ENCODE measurements around the gene AQP6.
A peak's percentile ranks its signal among the peaks of the same experiment; 100 is the strongest.
"Not testable (repeated sequence)": the region's sequence is repeated elsewhere in the genome, so short reads cannot be mapped to it uniquely, and the experiment has no call there.

Gene AQP6

DNA sequence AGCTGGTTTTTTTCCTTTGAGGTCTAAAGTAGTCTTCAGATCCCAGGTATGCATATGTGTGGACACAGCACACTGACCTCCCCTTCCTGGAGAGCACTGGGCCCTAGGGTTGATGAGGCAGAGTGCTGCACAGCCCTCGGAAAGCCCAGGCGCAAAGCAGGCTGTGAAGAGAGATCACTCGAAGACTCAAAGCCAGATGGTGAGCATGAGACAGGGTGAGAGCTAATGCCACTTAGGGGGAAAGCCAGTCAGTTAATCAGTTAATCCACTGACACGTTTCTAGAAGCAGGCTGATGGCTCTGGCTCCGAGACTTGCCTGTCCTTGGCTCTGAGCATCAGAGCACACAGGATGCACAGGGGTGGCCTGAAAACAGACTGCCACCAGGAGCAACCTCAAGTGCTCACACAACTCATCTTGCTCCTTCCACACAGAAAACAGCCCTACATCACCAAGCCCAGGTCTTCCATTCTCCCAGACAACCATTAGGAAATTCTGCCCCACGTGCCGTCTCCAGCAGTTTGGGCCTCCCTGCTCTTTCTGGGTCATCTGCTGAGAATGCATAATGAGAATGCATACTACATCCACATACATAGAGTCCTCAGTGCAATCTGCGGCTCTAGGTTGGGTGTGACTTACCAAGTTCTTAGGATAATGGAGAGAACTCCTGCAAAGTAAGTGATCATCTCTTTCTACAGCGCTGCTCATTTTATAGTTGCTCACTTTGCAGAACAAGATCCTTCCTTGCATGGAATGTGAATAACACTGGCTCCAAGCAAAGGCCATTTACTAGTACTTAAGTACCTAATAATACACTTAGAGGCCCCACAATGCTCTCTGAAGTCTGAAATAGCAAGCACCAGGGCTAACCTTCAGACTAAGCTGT is 12.0 kb downstream of the AQP6 start:
- Histone ChIP-seq H3K9ac (ENCODE audit: low read length) (no peak overlapping the region), H3K4me3 (ENCODE audit: low read length) (no peak overlapping the region), H3K4me1 (ENCODE audit: control insufficient read depth, insufficient read depth, low read length) (peaks cover 25% of the 10 kb centered on the region), H3K27me3 (ENCODE audit: control insufficient read depth, insufficient read depth, low read length) (no peaks in the 10 kb centered on the region), H3K27ac (ENCODE audit: low read depth, low read length) (peak overlapping the region; percentile 25), H3K36me3 (ENCODE audit: control insufficient read depth, insufficient read depth, low read length) (no peaks in the 10 kb centered on the region)

DNA sequence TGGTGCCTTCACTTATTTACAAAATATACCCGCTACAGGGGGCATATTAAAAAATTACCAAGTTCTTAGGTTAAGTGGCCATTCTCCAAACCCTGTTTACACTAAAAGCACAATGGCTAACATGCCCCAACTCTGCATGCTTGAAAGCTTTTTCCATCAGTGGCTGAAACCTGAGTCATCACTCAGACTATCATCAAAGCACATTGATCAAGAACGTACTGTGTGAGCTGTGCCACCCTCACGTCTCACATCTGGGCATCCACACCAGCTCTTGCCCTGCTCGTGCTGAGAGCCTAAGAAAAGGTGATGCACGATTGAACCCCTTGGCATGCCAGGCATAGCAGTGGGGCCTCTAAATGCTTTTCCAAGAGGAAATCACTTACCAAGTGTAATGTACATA is 13.2 kb downstream of the AQP6 start:
- Histone ChIP-seq H3K27me3 (ENCODE audit: control insufficient read depth, insufficient read depth, low read length) (no peaks in the 10 kb centered on the region), H3K27ac (ENCODE audit: low read depth, low read length) (no peak overlapping the region), H3K4me3 (ENCODE audit: low read length) (no peak overlapping the region), H3K36me3 (ENCODE audit: control insufficient read depth, insufficient read depth, low read length) (no peaks in the 10 kb centered on the region), H3K4me1 (ENCODE audit: control insufficient read depth, insufficient read depth, low read length) (peaks cover 25% of the 10 kb centered on the region), H3K9ac (ENCODE audit: low read length) (no peak overlapping the region)

DNA sequence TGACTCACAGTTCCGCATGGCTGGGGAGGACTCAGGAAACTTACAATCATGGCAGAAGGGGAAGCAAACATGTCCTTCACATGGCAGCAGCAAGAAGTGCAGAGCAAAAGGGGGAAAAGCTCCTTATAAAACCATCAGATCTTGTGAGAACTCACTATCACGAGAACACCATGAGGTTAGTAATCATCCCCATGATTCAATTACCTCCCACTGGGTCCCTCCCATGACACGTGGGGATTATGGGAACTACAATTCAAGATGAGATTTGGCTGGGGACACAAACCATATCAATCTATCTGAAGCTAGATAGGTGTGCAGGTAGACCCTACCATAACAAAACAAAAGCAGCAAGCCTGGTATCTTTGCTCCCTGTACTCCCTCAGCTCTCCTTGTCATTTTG is 13.7 kb downstream of the AQP6 start:
- H3K4me1 ChIP-seq (ENCODE audit: control insufficient read depth, insufficient read depth, low read length) = peaks cover 25% of the 10 kb centered on the region
- H3K9ac ChIP-seq (ENCODE audit: low read length); H3K27me3 ChIP-seq (ENCODE audit: control insufficient read depth, insufficient read depth, low read length); H3K36me3 ChIP-seq (ENCODE audit: control insufficient read depth, insufficient read depth, low read length); H3K27ac ChIP-seq (ENCODE audit: low read depth, low read length); H3K4me3 ChIP-seq (ENCODE audit: low read length): not testable (repeated sequence)

DNA sequence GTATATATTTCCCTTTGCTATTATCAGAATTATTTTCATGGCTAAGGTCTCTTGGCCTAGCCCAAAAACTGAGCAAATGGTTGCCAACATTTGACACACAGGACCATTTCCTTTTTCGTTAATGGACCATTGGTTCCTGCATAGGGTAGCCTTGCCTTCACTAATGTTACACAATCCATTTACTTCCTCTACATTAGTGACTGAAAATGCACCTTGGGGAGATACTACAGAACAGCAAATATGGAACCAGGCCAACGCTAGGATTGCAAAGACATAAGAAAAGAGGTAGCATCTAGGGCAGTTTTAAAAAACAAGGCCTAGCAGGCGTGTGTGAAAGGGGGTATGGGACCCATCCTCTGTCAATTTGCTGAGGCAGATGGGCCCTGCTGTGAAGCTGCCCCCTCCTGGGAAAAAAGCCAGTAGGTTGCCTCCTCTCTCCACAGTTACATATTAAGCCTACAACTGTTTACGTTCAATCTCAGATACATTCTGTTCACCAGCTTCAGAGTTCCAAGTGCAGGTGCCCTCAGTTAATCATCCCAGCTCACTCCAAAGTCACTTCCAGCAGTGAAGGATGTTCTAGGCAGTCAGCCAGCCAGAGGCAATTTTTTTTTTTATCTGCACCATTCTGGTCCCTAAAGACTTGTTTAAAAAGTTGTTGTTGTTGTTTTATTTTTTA is 15.0 kb downstream of the AQP6 start:
- H3K9ac ChIP-seq (ENCODE audit: low read length) = no peak overlapping the region
- peak overlapping the region; percentile 70 for H3K27ac ChIP-seq (ENCODE audit: low read depth, low read length)
- H3K36me3 ChIP-seq (ENCODE audit: control insufficient read depth, insufficient read depth, low read length) = no peaks in the 10 kb centered on the region
- no peak overlapping the region for H3K4me3 ChIP-seq (ENCODE audit: low read length)
- H3K27me3 ChIP-seq (ENCODE audit: control insufficient read depth, insufficient read depth, low read length) = no peaks in the 10 kb centered on the region
- H3K4me1 ChIP-seq (ENCODE audit: control insufficient read depth, insufficient read depth, low read length) = peaks cover 25% of the 10 kb centered on the region

DNA sequence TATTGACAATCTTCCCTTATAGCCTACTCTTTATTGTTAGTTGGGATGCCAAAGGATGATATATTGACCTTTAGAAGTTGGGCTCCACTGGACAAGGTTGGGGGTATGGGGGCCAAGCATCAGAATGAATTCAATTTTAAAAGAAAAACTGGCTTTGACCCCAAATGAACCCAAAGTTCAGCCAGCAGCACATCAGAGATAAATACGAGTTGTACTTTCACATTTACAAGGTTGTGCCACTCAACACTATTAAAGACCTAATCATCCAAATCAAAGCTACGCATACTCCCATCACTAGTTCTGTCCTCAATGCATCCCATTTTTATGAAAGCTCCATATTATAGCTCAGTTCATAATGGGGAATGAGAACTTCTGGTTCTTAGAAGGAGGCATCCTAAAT is 16.7 kb downstream of the AQP6 start:
- peaks cover 17% of the 10 kb centered on the region for H3K4me1 ChIP-seq (ENCODE audit: control insufficient read depth, insufficient read depth, low read length)
- not testable (repeated sequence) for H3K4me3 ChIP-seq (ENCODE audit: low read length); H3K27ac ChIP-seq (ENCODE audit: low read depth, low read length); H3K9ac ChIP-seq (ENCODE audit: low read length); H3K27me3 ChIP-seq (ENCODE audit: control insufficient read depth, insufficient read depth, low read length); H3K36me3 ChIP-seq (ENCODE audit: control insufficient read depth, insufficient read depth, low read length)

DNA sequence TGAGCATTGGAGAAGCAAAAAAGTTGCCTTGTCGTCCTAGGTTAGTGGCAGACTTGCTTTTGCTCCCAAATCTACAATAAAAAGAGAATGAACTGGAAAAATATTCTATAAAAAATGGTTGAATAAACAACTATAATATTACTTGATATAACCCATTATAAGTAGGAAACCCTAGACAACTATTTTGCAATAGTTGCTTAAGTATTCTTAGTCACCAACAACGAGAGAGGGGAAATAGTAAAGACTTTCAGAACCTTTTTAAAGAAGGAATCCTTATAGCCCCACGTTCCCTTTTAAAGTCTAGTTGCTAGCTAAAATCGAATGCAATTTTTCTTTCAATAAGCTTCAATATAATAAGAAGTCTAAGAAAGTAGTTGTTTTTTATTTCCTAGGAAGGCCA is 17.5 kb downstream of the AQP6 start:
- Histone ChIP-seq H3K4me1 (ENCODE audit: control insufficient read depth, insufficient read depth, low read length) (peaks cover 13% of the 10 kb centered on the region), H3K4me3 (ENCODE audit: low read length) (no peak overlapping the region), H3K27me3 (ENCODE audit: control insufficient read depth, insufficient read depth, low read length) (no peaks in the 10 kb centered on the region), H3K9ac (ENCODE audit: low read length) (no peak overlapping the region), H3K36me3 (ENCODE audit: control insufficient read depth, insufficient read depth, low read length) (no peaks in the 10 kb centered on the region), H3K27ac (ENCODE audit: low read depth, low read length) (no peak overlapping the region)

DNA sequence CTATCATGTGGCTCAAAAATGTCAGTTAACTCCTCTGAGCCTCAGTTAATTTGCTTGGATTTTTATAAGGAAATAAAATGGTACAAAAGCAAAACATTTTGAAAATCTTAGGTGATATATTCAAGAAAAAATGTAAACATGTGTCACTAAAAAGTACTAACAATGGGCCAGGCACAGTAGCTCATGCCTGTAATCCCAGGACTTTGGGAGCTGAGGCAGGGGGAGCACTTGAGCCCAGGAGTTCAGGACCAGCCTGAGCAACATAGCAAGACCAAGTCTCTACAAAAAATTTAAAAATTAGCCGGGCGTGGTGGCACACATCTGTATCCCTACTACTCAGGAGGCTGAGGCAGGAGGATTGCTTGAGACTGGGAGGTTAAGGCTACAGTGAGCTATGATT is 25.7 kb downstream of the AQP6 start:
- Histone ChIP-seq H3K4me1 (ENCODE audit: control insufficient read depth, insufficient read depth, low read length) (peaks cover 4% of the 10 kb centered on the region), H3K27ac (ENCODE audit: low read depth, low read length) (no peak overlapping the region), H3K4me3 (ENCODE audit: low read length) (no peak overlapping the region), H3K36me3 (ENCODE audit: control insufficient read depth, insufficient read depth, low read length) (peaks cover 2% of the 10 kb centered on the region), H3K27me3 (ENCODE audit: control insufficient read depth, insufficient read depth, low read length) (no peaks in the 10 kb centered on the region), H3K9ac (ENCODE audit: low read length) (no peak overlapping the region)

DNA sequence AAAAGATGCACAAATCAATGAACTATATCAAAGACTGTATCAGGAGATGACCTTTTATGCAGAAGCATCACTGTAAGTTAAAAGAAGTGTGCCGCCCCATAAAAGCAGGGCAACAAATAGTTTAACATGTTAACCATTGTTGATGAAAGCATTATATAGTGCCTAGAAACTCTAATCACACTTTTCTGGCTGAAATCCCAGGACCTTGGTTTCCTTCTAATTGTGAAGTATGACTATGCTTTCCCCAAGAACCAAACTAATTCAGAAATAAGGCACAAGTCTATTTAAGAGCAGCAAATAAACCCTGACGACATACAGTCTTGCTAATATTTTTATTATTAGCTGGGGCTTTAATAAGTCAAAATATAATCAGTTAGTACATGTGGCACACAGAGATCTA is 30.8 kb downstream of the AQP6 start:
- Histone ChIP-seq H3K4me1 (ENCODE audit: control insufficient read depth, insufficient read depth, low read length) (peaks cover 41% of the 10 kb centered on the region), H3K9ac (ENCODE audit: low read length) (no peak overlapping the region), H3K27me3 (ENCODE audit: control insufficient read depth, insufficient read depth, low read length) (no peaks in the 10 kb centered on the region), H3K36me3 (ENCODE audit: control insufficient read depth, insufficient read depth, low read length) (no peaks in the 10 kb centered on the region), H3K27ac (ENCODE audit: low read depth, low read length) (peak overlapping the region; percentile 90), H3K4me3 (ENCODE audit: low read length) (no peak overlapping the region)

DNA sequence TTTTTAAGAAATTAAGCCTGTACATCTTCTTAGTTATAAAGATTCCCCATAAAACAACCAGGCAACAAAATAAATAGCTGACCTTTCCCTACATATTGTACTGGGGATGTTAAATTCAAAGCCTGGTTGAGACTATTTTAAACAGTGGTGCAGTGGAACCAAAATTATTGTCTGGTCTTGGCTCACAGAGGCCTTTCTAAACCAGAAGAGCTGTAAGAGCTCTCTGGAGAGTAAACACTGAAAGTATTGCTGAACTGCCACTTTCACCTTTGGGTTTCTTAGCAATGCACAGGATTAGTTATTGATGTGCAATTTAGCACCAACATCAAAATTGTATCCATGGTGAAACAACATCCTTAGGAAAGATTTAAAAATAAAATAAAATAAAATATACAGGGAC is 31.9 kb downstream of the AQP6 start:
- Histone ChIP-seq H3K4me3 (ENCODE audit: low read length) (no peak overlapping the region), H3K9ac (ENCODE audit: low read length) (no peak overlapping the region), H3K27me3 (ENCODE audit: control insufficient read depth, insufficient read depth, low read length) (no peaks in the 10 kb centered on the region), H3K36me3 (ENCODE audit: control insufficient read depth, insufficient read depth, low read length) (no peaks in the 10 kb centered on the region), H3K27ac (ENCODE audit: low read depth, low read length) (peak overlapping the region; percentile 90), H3K4me1 (ENCODE audit: control insufficient read depth, insufficient read depth, low read length) (peaks cover 41% of the 10 kb centered on the region)

DNA sequence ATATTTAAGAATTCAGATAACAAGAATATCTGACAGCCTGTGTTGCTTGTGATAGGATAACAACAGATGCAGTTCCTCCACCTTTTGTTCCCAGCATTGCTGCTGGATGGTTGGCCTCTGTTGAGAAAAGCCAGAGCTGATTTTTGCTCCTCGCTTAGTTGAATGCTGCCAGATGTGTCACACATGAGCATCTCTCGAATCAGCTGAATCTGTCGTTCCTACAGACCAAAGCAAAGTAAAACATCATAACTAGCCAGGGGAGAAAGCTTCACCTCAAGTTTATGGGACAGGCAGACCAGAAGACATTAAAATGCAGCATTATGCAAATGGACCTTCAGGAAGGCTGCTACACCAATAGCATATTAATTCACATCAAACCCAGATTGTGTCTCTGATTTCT is 32.4 kb downstream of the AQP6 start:
- H3K27me3 ChIP-seq (ENCODE audit: control insufficient read depth, insufficient read depth, low read length) = no peaks in the 10 kb centered on the region
- no peak overlapping the region for H3K9ac ChIP-seq (ENCODE audit: low read length)
- H3K4me3 ChIP-seq (ENCODE audit: low read length) = no peak overlapping the region
- H3K36me3 ChIP-seq (ENCODE audit: control insufficient read depth, insufficient read depth, low read length) = no peaks in the 10 kb centered on the region
- H3K4me1 ChIP-seq (ENCODE audit: control insufficient read depth, insufficient read depth, low read length) = peaks cover 41% of the 10 kb centered on the region
- H3K27ac ChIP-seq (ENCODE audit: low read depth, low read length) = peak overlapping the region; percentile 90

DNA sequence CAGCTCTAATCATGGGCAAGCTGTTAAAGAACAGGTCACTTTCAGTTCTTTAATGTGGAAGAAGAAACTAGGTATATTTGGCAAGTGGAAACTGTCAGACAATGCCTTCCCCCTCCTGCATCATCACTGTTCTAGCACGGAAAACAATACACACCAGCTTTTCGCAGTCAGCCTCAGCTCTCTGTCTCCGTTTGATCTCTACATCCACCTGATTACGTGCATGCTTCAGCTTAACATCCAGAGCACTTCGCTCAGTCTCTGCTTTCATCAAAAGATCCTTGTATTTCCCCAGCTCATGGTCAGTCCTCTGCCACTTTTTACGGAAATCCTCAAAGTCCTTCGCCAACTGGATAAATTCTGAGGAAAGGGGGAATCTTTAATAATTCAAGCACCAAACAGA is 33.5 kb downstream of the AQP6 start:
- Histone ChIP-seq H3K4me1 (ENCODE audit: control insufficient read depth, insufficient read depth, low read length) (peaks cover 41% of the 10 kb centered on the region), H3K27me3 (ENCODE audit: control insufficient read depth, insufficient read depth, low read length) (no peaks in the 10 kb centered on the region), H3K4me3 (ENCODE audit: low read length) (peak overlapping the region; percentile 27), H3K36me3 (ENCODE audit: control insufficient read depth, insufficient read depth, low read length) (no peaks in the 10 kb centered on the region), H3K9ac (ENCODE audit: low read length) (no peak overlapping the region), H3K27ac (ENCODE audit: low read depth, low read length) (peak overlapping the region; percentile 90)

DNA sequence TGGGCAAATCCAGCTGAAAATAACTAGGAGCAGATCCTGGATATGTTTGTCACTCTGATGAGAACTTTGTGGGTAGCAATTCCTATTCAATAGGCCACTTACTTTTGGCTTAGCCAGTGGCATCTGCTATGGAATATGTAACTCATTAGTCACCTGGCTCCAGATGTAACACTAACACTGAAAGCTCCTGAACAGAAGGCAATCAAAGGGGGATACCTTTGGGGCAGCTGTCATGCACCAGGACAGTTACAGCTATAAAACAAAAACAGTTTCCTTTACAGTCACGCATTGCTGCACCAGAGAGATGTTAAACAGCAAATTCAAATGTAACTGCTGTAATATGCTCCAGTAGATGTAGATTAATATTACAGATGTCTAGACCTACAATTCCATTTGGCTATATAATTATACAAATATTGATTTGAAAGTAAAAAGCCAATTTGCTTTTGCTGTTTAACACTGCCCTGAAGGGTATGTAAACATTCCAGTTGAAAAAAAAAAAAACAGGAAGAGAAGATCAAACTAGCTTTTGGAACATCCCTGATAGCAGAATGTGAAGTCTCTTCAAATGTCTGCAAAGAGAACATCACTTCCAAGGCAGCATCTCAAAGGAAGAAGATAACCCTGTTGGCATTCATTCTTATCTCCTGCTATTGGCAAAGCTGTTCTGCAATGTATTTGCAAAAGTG is 34.2 kb downstream of the AQP6 start:
- no peaks in the 10 kb centered on the region for H3K36me3 ChIP-seq (ENCODE audit: control insufficient read depth, insufficient read depth, low read length)
- peaks cover 41% of the 10 kb centered on the region for H3K4me1 ChIP-seq (ENCODE audit: control insufficient read depth, insufficient read depth, low read length)
- H3K4me3 ChIP-seq (ENCODE audit: low read length) = no peak overlapping the region
- no peaks in the 10 kb centered on the region for H3K27me3 ChIP-seq (ENCODE audit: control insufficient read depth, insufficient read depth, low read length)
- no peak overlapping the region for H3K9ac ChIP-seq (ENCODE audit: low read length)
- H3K27ac ChIP-seq (ENCODE audit: low read depth, low read length) = peak overlapping the region; percentile 90
